GM23338 (cell line): Measurements from ENCODE around the gene DCAF10. TPM values are rescaled to one million over a fixed set of nuclear protein-coding genes. Genes with fewer than 3 reads are reported as not detected.

ENCODE experiments used
- ATAC-seq: fragments of 200-7000 bp; cut with Tn5 transposase; 3 replicates; pipeline ENCODE4 v1.9.1; 2020
- DNase-seq: peaks from one replicate; pipeline ENCODE4 v3.0.0-alpha.2; 2015; ENCODE audit warnings: low spot score
- H2AFZ ChIP-seq: fragments of 200-600 bp; sonication (generic); 2 replicates; pipeline ENCODE4 v1.8.0; 2016; ENCODE audit warnings: antibody characterized with exemption, mild to moderate bottlenecking, moderate library complexity
- H3F3A ChIP-seq: fragments of 200-600 bp; sonication (generic); replicated peaks from 2 replicates; pipeline ENCODE4 v1.8.0; 2017; ENCODE audit warnings: antibody characterized with exemption, mixed run types, low read depth
- H3K27ac ChIP-seq: fragments of 200-600 bp; sonication (generic); 2 replicates; pipeline ENCODE4 v1.6.1; 2016; ENCODE audit warnings: low read depth
- H3K27me3 ChIP-seq: fragments of 200-600 bp; sonication (generic); 2 replicates; pipeline ENCODE4 v1.8.0; 2016; ENCODE audit warnings: mild to moderate bottlenecking, mixed run types, moderate library complexity; ENCODE audit not compliant: insufficient read depth
- H3K36me3 ChIP-seq: fragments of 200-600 bp; sonication (generic); 2 replicates; pipeline ENCODE4 v1.8.0; 2016; ENCODE audit warnings: mild to moderate bottlenecking; ENCODE audit not compliant: insufficient read depth
- H3K4me1 ChIP-seq: fragments of 200-600 bp; sonication (generic); 2 replicates; pipeline ENCODE4 v1.8.0; 2016; ENCODE audit warnings: mild to moderate bottlenecking, moderate library complexity; ENCODE audit not compliant: insufficient read depth
- H3K4me2 ChIP-seq: fragments of 200-600 bp; sonication (generic); 2 replicates; pipeline ENCODE4 v1.7.1; 2017; ENCODE audit warnings: mixed run types
- H3K4me3 ChIP-seq: fragments of 200-600 bp; sonication (generic); 2 replicates; pipeline ENCODE4 v1.6.1; 2016; ENCODE audit warnings: mixed run types
- H3K79me2 ChIP-seq: fragments of 200-600 bp; sonication (generic); replicated peaks from 2 replicates; pipeline ENCODE4 v1.8.0; 2017; ENCODE audit warnings: mild to moderate bottlenecking; ENCODE audit not compliant: insufficient read depth
- H3K9me2 ChIP-seq: fragments of 200-600 bp; sonication (generic); 2 replicates; pipeline ENCODE4 v1.8.0; 2017; ENCODE audit not compliant: insufficient read depth
- H4K20me1 ChIP-seq: fragments of 200-600 bp; sonication (generic); replicated peaks from 2 replicates; pipeline ENCODE4 v1.8.0; 2017; ENCODE audit warnings: mild to moderate bottlenecking; ENCODE audit not compliant: insufficient read depth
- H3K27ac Mint-ChIP-seq: 2 replicates; pipeline ENCODE4 v1.8.0; 2020; ENCODE audit warnings: inconsistent platforms, mild to moderate bottlenecking, moderate library complexity, mixed read lengths
- H3K27me3 Mint-ChIP-seq: 3 replicates; pipeline ENCODE4 v1.8.0; 2022; ENCODE audit warnings: low read depth, mild to moderate bottlenecking, moderate library complexity, mixed read lengths, inconsistent platforms; ENCODE audit not compliant: insufficient read depth, poor library complexity
- H3K36me3 Mint-ChIP-seq: 3 replicates; pipeline ENCODE4 v1.8.0; 2021; ENCODE audit warnings: low read depth, mild to moderate bottlenecking, inconsistent platforms, moderate library complexity, mixed read lengths
- H3K4me1 Mint-ChIP-seq: 3 replicates; pipeline ENCODE4 v1.8.0; 2020; ENCODE audit warnings: mild to moderate bottlenecking, inconsistent platforms, mixed read lengths
- H3K4me3 Mint-ChIP-seq: 3 replicates; pipeline ENCODE4 v1.8.0; 2021; ENCODE audit warnings: moderate library complexity, mild to moderate bottlenecking, inconsistent platforms, mixed read lengths
- H3K9me3 Mint-ChIP-seq: 3 replicates; pipeline ENCODE4 v1.8.0; 2020; ENCODE audit warnings: moderate library complexity, mild to moderate bottlenecking, inconsistent platforms, mixed read lengths
- CREB1 ChIP-seq: fragments of 250-450 bp; sonication (Bioruptor Pico); IDR thresholded peaks from 2 replicates; pipeline ENCODE4 v1.5.0; 2020; ENCODE audit warnings: low read depth, mild to moderate bottlenecking, moderate library complexity
- EZH2 ChIP-seq: fragments of 200-600 bp; sonication (generic); IDR thresholded peaks from one replicate; pipeline ENCODE4 v1.8.0; 2017; ENCODE audit warnings: antibody characterized with exemption, mild to moderate bottlenecking, low read depth; ENCODE audit not compliant: unreplicated experiment
- EZH2phosphoT487 ChIP-seq: fragments of 200-600 bp; sonication (generic); IDR thresholded peaks from one replicate; pipeline ENCODE4 v1.8.1; 2018; ENCODE audit warnings: antibody characterized with exemption; ENCODE audit not compliant: unreplicated experiment
- JUNB ChIP-seq: IDR thresholded peaks from one replicate; pipeline ENCODE4 v1.6.1; 2016; ENCODE audit warnings: antibody characterized with exemption; ENCODE audit not compliant: unreplicated experiment
- NANOG ChIP-seq: IDR thresholded peaks from 2 replicates; pipeline ENCODE4 v1.6.1; 2016; ENCODE audit warnings: antibody characterized with exemption, borderline replicate concordance
- POLR2AphosphoS5 ChIP-seq: IDR thresholded peaks from 2 replicates; pipeline ENCODE4 v1.6.1; 2016; ENCODE audit warnings: antibody characterized with exemption, low read depth
- STAT1 ChIP-seq: IDR thresholded peaks from one replicate; pipeline ENCODE4 v1.6.1; 2016; ENCODE audit warnings: antibody characterized with exemption; ENCODE audit not compliant: unreplicated experiment
- ZNF114 ChIP-seq: fragments of 250-450 bp; sonication (Bioruptor Pico); IDR thresholded peaks from 2 replicates; pipeline ENCODE4 v1.5.0; 2020; ENCODE audit warnings: mild to moderate bottlenecking, moderate library complexity
- polyA plus RNA-seq: library from polyadenylated mRNA; unstranded; fragments of >200 nt; fragmentation: Nextera tagmentation; extraction: Ambion mirVana; gene quantifications from 2 replicates; pipeline ENCODE4 v1.2.1, GENCODE V29; 2016
- total RNA-seq: library from RNA; depleted of rRNA; stranded (reverse); fragments of >200 nt; shearing (Covaris generic); gene quantifications from 2 replicates; pipeline ENCODE4 v1.2.3, GENCODE V29; 2014
- TF ChIP-seq, protein P1 (sequence below): IDR thresholded peaks from 2 replicates; pipeline ENCODE4 v1.6.1; 2016; ENCODE audit warnings: antibody characterized with exemption
- TF ChIP-seq, protein P2 (sequence below): IDR thresholded peaks from one replicate; pipeline ENCODE4 v1.6.1; 2018; ENCODE audit warnings: antibody characterized with exemption; ENCODE audit not compliant: unreplicated experiment

The DCAF10 gene
- total and polyA plus RNA-seq, 2 experiments from 2014 or later: 6.6 to 11.5 TPM

DNA sequence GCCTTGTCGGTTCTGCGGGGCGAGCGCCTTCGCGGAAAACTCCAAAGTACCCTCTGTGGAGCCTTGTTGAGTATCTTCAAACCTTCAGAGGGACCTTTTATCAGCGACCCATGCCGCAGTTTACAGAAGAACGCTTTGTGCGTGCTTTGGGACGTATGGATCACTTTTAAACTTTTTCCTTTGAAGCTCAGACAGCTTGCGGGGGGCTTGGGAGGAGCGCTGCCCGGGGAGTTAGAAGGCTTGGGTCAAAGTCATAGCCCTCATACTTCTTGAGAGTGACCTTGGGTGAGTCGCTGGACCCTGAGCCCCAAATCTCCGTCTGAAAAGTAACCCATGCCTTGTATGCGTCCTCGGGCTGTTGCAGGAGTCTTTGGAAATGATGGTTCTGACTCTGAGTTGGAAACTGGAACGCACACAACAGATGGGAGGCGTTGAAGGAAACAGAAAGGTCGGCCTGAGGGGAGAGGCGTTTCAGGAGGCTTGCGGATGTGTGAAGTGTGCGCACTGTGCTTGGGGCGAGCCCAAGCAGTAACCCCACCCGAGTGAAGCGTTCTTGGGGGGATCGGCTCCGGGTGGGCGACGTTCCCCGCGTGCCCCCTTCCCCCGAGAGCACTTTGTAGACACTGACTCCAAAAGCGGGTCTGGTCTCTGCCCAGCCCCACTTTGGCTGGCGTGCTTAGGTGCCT lies 104.0 kb downstream of the DCAF10 start:
- ATAC-seq: peak; percentile 9
- Histone ChIP-seq H2AFZ (peak overlapping the region; percentile 100), H3K4me2 (peak overlapping the region; percentile 96), H3K27me3 (peaks cover 16% of the 10 kb centered on the region; the same call in 1 of the 2 replicates), H3F3A (peaks cover 8% of the 10 kb centered on the region), H3K79me2 (peaks cover 25% of the 10 kb centered on the region), H3K9me2 (no peaks in the 10 kb centered on the region), H3K36me3 (no peaks in the 10 kb centered on the region), H3K4me1 (peaks cover 22% of the 10 kb centered on the region), H3K4me3 (peak overlapping the region; percentile 97), H4K20me1 (peaks cover 11% of the 10 kb centered on the region; the same call in 1 of the 2 replicates), H3K27ac (peak overlapping the region; percentile 84; the same call in 1 of the 2 replicates)
- H3K27ac Mint-ChIP-seq: peak overlapping the region; percentile 90; the same call in 1 of the 2 replicates
- peaks cover 16% of the 10 kb centered on the region for H3K4me1 Mint-ChIP-seq
- peaks cover 11% of the 10 kb centered on the region for H3K27me3 Mint-ChIP-seq
- TF ChIP-seq CREB1 (CRISPR knock-in tag) (no peak), JUNB (no peak), STAT1 (no peak), NANOG (no peak), POLR2AphosphoS5 (no peak)
- TF ChIP-seq, protein P1, sequence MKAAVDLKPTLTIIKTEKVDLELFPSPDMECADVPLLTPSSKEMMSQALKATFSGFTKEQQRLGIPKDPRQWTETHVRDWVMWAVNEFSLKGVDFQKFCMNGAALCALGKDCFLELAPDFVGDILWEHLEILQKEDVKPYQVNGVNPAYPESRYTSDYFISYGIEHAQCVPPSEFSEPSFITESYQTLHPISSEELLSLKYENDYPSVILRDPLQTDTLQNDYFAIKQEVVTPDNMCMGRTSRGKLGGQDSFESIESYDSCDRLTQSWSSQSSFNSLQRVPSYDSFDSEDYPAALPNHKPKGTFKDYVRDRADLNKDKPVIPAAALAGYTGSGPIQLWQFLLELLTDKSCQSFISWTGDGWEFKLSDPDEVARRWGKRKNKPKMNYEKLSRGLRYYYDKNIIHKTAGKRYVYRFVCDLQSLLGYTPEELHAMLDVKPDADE: no peak
- H3K9me3 Mint-ChIP-seq: no peaks in the 10 kb centered on the region
- H3K36me3 Mint-ChIP-seq: no peaks in the 10 kb centered on the region
- no peak for DNase-seq
- H3K4me3 Mint-ChIP-seq: peak overlapping the region; percentile 92

DNA sequence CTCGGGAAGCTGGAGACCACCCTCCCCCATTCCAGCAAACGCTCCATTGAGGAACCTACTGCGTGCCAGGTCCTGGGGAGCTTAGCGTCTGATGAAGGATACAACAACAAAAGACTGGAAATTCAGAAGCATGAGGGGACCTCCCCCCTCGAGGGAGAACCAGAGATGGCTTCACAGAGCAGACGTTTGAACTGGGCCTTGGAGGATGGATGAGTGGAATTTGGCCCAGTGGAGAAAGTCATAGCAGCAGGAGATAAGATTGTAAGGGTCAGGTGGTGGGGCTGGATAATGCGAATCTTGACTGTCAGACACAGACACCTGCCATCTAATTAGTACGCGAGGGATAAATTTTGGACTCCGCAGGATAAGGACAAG lies 104.5 kb downstream of the DCAF10 start:
- no peaks in the 10 kb centered on the region for H3K36me3 Mint-ChIP-seq
- no peaks in the 10 kb centered on the region for H3K9me2 ChIP-seq
- H3F3A ChIP-seq: peaks cover 8% of the 10 kb centered on the region
- peak overlapping the region; percentile 96 for H3K4me2 ChIP-seq
- peaks cover 11% of the 10 kb centered on the region; the same call in 1 of the 2 replicates for H4K20me1 ChIP-seq
- H3K27me3 Mint-ChIP-seq: peaks cover 11% of the 10 kb centered on the region
- peaks cover 22% of the 10 kb centered on the region for H3K4me1 ChIP-seq
- no peaks in the 10 kb centered on the region for H3K36me3 ChIP-seq
- ATAC-seq (no peak), DNase-seq (no peak)
- peaks cover 25% of the 10 kb centered on the region for H3K79me2 ChIP-seq
- H3K4me3 Mint-ChIP-seq: peak overlapping the region; percentile 92
- no peak overlapping the region for H3K27ac ChIP-seq
- H3K27ac Mint-ChIP-seq: no peak overlapping the region
- peak overlapping the region; percentile 100 for H2AFZ ChIP-seq
- H3K4me1 Mint-ChIP-seq: peaks cover 16% of the 10 kb centered on the region
- peak overlapping the region; percentile 97 for H3K4me3 ChIP-seq
- no peaks in the 10 kb centered on the region for H3K9me3 Mint-ChIP-seq
- H3K27me3 ChIP-seq: peaks cover 16% of the 10 kb centered on the region; the same call in 1 of the 2 replicates
- TF ChIP-seq, protein P1: no peak
- no peak for TF ChIP-seq JUNB
- TF ChIP-seq POLR2AphosphoS5: no peak
- TF ChIP-seq, protein P2, sequence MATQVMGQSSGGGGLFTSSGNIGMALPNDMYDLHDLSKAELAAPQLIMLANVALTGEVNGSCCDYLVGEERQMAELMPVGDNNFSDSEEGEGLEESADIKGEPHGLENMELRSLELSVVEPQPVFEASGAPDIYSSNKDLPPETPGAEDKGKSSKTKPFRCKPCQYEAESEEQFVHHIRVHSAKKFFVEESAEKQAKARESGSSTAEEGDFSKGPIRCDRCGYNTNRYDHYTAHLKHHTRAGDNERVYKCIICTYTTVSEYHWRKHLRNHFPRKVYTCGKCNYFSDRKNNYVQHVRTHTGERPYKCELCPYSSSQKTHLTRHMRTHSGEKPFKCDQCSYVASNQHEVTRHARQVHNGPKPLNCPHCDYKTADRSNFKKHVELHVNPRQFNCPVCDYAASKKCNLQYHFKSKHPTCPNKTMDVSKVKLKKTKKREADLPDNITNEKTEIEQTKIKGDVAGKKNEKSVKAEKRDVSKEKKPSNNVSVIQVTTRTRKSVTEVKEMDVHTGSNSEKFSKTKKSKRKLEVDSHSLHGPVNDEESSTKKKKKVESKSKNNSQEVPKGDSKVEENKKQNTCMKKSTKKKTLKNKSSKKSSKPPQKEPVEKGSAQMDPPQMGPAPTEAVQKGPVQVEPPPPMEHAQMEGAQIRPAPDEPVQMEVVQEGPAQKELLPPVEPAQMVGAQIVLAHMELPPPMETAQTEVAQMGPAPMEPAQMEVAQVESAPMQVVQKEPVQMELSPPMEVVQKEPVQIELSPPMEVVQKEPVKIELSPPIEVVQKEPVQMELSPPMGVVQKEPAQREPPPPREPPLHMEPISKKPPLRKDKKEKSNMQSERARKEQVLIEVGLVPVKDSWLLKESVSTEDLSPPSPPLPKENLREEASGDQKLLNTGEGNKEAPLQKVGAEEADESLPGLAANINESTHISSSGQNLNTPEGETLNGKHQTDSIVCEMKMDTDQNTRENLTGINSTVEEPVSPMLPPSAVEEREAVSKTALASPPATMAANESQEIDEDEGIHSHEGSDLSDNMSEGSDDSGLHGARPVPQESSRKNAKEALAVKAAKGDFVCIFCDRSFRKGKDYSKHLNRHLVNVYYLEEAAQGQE: no peak
- no peak for TF ChIP-seq ZNF114
- TF ChIP-seq STAT1: no peak
- TF ChIP-seq EZH2: no peak
- no peak for TF ChIP-seq EZH2phosphoT487
- no peak for TF ChIP-seq NANOG
- no peak for TF ChIP-seq CREB1 (CRISPR knock-in tag)
